ENCODE measurements around the gene DIAPH2.

DIAPH2 gene

GRCh38 chrX:97504431-97504830 is 819.8 kb downstream of the DIAPH2 start:
- no peaks in the 10 kb centered on the region for H3K9me2 ChIP-seq (replicated peaks; ENCODE audit: low read depth, low read length)
- no peaks in the 10 kb centered on the region for H3K27me3 ChIP-seq (ENCODE audit: insufficient read depth, low read length, poor library complexity, severe bottlenecking)
- no peaks in the 10 kb centered on the region for H3K4me1 ChIP-seq (ENCODE audit: insufficient read depth, low read length, poor library complexity, severe bottlenecking)
- H3K9ac ChIP-seq (ENCODE audit: low read depth, low read length, poor library complexity, severe bottlenecking) = no peak overlapping the region
- no peaks in the 10 kb centered on the region for H4K20me1 ChIP-seq (ENCODE audit: insufficient read depth, low read length, poor library complexity, severe bottlenecking)
- no peaks in the 10 kb centered on the region for H3K9me3 ChIP-seq (ENCODE audit: insufficient read depth, low read depth, low read length)
- TF ChIP-seq EZH2phosphoT487 (IDR thresholded peaks at IDR 0.05; ENCODE audit: borderline replicate concordance) = no peak
- TF ChIP-seq CTCF (conservative IDR thresholded peaks at IDR 0.05; ENCODE audit: low read length) = no peak
- H3K36me3 ChIP-seq (ENCODE audit: insufficient read depth, low read length) = no peaks in the 10 kb centered on the region
- H3F3A ChIP-seq (ENCODE audit: low read depth) = no peaks in the 10 kb centered on the region
- H3K79me2 ChIP-seq (ENCODE audit: insufficient read depth, low read length) = no peaks in the 10 kb centered on the region
- H2AFZ ChIP-seq (ENCODE audit: low read length) = no peak overlapping the region
- H3K4me2 ChIP-seq (ENCODE audit: low read depth, low read length, poor library complexity, severe bottlenecking) = no peak overlapping the region
- no peak overlapping the region for H3K4me3 ChIP-seq (ENCODE audit: low read length, poor library complexity, severe bottlenecking)

- Histone ChIP-seq H3F3A (ENCODE audit: low read depth) (no peaks in the 10 kb centered on the region), H3K9me3 (ENCODE audit: insufficient read depth, low read depth, low read length) (no peaks in the 10 kb centered on the region), H3K9ac (ENCODE audit: low read depth, low read length, poor library complexity, severe bottlenecking) (no peak overlapping the region), H3K36me3 (ENCODE audit: insufficient read depth, low read length) (no peaks in the 10 kb centered on the region), H2AFZ (ENCODE audit: low read length) (no peak overlapping the region), H3K4me3 (ENCODE audit: low read length, poor library complexity, severe bottlenecking) (no peak overlapping the region), H3K4me1 (ENCODE audit: insufficient read depth, low read length, poor library complexity, severe bottlenecking) (no peaks in the 10 kb centered on the region), H3K27me3 (ENCODE audit: insufficient read depth, low read length, poor library complexity, severe bottlenecking) (no peaks in the 10 kb centered on the region), H3K4me2 (ENCODE audit: low read depth, low read length, poor library complexity, severe bottlenecking) (no peak overlapping the region), H3K9me2 (replicated peaks; ENCODE audit: low read depth, low read length) (no peaks in the 10 kb centered on the region), H3K79me2 (ENCODE audit: insufficient read depth, low read length) (no peaks in the 10 kb centered on the region), H4K20me1 (ENCODE audit: insufficient read depth, low read length, poor library complexity, severe bottlenecking) (no peaks in the 10 kb centered on the region)
- no peak for TF ChIP-seq EZH2phosphoT487 (IDR thresholded peaks at IDR 0.05; ENCODE audit: borderline replicate concordance)
- TF ChIP-seq CTCF (conservative IDR thresholded peaks at IDR 0.05; ENCODE audit: low read length) = no peak
These were observed 833.1 kb downstream of the DIAPH2 start for GRCh38 chrX:97517763-97518162.

- no peak overlapping the region for H3K4me3 ChIP-seq (ENCODE audit: low read length, poor library complexity, severe bottlenecking)
- H3K27me3 ChIP-seq (ENCODE audit: insufficient read depth, low read length, poor library complexity, severe bottlenecking) = no peaks in the 10 kb centered on the region
- H3K79me2 ChIP-seq (ENCODE audit: insufficient read depth, low read length) = no peaks in the 10 kb centered on the region
- H3K36me3 ChIP-seq (ENCODE audit: insufficient read depth, low read length) = no peaks in the 10 kb centered on the region
- no peaks in the 10 kb centered on the region for H3K9me2 ChIP-seq (replicated peaks; ENCODE audit: low read depth, low read length)
- H4K20me1 ChIP-seq (ENCODE audit: insufficient read depth, low read length, poor library complexity, severe bottlenecking) = no peaks in the 10 kb centered on the region
- no peak overlapping the region for H3K4me2 ChIP-seq (ENCODE audit: low read depth, low read length, poor library complexity, severe bottlenecking)
- TF ChIP-seq CTCF (conservative IDR thresholded peaks at IDR 0.05; ENCODE audit: low read length) (no peak), EZH2phosphoT487 (IDR thresholded peaks at IDR 0.05; ENCODE audit: borderline replicate concordance) (no peak)
- no peak overlapping the region for H3K9ac ChIP-seq (ENCODE audit: low read depth, low read length, poor library complexity, severe bottlenecking)
- H3K9me3 ChIP-seq (ENCODE audit: insufficient read depth, low read depth, low read length) = no peaks in the 10 kb centered on the region
- no peak overlapping the region for H2AFZ ChIP-seq (ENCODE audit: low read length)
- H3K4me1 ChIP-seq (ENCODE audit: insufficient read depth, low read length, poor library complexity, severe bottlenecking) = no peaks in the 10 kb centered on the region
- no peaks in the 10 kb centered on the region for H3F3A ChIP-seq (ENCODE audit: low read depth)
These were observed 837.7 kb downstream of the DIAPH2 start for GRCh38 chrX:97522307-97522706.
